ENCODE results near the gene CACNA2D2.

The CACNA2D2 gene

DNA sequence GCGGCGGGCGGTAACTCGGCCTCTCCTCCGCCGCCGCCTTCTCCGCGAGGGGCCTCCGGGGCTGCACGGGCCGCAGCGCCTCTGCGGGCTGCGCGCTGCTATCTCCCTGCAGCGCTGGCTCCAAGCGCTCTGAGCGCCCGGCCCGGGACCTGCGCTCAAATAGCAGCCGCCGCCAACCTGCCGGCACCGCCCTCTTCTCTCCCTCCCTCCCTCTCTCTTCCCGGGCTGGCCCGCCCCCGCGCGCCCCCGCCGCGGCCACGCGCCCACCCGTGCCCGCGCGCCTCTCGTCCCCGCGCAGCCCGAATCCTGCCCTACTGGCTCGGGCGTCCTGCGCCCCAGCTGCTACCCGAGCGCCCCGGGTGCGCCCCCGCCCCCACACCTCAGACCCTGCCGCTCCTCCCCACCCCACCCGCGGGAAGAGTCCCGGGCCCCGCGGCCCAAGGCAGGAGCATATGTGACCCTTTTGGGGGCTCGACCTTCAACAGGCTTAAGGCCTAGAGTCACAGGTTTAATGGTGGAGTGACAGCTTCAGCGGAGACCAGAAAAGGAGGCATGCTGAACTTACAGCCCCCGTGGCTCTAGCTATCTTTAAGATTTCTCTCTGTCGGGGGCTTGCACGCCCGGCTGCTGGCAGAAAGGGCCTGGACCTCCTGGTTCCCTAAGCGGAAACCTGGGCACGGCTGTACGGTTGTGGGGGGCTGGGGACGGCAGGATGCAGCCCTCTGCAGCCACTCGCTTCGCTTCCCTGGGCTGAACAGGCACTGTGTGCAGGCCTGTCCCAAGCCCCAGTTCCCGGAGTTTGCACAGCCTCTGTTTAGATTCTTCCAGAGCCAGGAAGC, at the start of gene CACNA2D2:
Gene CACNA2D2 (minus strand): TSS at position 131 of the 839 bp plus-strand sequence. CDS start 211 bp downstream, outside the sequence.
- peak; percentile 41 for DNase-seq

DNA sequence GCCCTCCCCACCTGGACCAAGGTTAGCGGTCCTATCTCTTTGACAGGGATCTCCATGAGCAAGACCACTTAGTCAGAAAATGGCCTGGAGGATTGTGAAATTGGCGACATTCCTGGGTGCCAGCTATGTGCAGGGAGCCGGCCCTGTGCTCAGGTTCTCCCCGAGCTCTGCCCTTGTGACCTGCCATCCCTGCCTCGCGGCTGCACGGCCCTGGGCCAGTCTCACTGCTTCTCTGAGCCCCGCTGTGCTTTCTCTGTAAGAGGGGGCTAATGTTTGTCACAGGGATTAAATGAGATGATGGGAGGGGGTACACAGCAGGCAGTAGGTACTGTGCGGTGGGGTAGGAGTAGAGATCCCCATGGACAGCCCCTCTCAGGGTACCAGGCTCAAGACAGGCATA, 49.2 kb upstream of the CACNA2D2 start:
- DNase-seq: no peak

DNA sequence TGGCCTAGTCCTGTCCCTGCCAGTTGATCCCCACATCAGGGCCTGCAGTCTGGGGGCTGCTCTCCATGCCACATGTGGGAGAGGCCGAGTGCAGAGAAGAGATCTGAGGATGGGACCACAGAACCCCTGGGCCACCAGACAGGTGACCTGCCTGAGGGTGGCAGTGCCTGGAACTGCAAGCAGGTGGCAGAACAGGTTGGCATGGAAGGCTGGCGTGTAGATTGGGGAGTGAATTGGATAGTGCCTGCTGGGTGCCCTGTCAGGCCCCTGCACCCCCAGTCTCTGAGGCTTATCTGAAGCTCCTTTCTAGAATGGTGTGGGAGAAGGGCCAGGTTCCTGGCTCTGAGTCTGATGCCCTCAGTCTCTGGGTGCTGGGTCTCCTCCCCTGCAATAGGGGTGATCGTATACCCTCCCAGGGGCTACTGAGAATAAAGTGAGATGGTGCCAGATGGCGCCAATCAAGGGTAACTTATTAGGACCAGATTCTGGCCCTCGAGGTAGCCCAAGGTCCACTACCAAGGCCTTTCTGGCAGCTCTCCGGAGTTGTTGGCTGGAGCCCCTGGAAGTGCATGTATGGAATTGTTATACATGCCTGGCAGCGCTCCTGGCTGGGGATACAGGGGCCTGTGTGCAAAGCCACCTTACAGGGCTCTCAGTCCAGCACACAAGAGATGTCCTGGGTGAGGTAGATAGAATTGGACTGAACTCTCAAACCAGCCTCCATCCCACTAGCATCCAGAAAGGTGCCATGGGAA, 48.4 kb upstream of the CACNA2D2 start:
- DNase-seq: peak; percentile 3

- DNase-seq: no peak
Measured at GRCh38 chr3:50551054-50551659, 47.7 kb upstream of the CACNA2D2 start.

DNA sequence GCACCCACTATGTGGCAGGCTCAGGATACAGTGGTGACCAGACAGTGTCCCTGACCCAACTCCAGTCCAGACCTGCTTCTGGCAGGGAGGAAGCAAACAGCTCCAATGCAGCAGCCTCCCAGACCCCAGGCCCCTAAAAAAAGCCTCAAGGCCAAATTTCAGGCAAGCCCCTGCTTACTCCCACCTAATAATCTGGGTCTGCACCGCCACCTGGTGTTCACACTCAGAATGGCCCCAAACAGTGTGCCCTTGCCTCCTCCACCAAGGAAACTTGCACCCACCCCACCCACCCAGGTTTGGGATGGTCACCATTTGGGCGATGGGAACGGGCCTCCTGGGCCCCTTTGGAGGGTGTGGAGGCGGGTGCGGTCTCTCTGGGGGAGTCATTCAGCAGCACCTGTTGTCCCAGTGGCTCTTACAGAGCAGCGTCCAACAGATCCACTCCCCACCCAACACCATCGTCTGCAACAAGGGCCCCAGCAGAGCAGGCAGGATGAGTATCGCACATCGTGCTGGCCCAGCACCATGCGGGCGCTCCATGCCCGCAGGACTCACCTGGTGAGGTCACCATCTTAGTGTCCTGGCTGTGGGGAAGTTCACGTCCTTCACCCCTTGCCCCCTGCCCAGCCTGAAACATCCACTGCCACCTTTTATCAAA, 46.8 kb upstream of the CACNA2D2 start:
- DNase-seq: peak; percentile 68

DNA sequence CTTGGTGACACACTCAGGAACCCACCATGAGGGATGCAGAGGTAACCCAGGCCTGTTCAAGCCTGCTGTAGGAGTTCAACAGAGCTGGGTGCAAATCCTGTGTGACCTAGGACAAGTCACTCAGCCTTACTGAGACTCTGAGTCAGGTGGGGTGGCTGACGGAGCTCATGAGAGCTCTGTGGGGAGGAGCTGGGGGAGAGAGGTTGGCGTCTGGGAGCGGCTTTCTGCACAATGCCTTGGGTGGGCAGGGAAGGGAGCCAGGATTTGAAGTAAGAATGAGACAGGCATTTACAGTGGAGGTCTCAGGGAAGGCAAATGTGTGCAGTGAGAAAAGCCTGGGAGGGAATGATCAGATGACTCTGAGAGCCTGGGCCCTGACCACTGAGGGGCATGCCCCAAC, 45.8 kb upstream of the CACNA2D2 start:
- no peak for DNase-seq

GRCh38 chr3:50545781-50546180, 42.3 kb upstream of the CACNA2D2 start:
- no peak for DNase-seq

DNA sequence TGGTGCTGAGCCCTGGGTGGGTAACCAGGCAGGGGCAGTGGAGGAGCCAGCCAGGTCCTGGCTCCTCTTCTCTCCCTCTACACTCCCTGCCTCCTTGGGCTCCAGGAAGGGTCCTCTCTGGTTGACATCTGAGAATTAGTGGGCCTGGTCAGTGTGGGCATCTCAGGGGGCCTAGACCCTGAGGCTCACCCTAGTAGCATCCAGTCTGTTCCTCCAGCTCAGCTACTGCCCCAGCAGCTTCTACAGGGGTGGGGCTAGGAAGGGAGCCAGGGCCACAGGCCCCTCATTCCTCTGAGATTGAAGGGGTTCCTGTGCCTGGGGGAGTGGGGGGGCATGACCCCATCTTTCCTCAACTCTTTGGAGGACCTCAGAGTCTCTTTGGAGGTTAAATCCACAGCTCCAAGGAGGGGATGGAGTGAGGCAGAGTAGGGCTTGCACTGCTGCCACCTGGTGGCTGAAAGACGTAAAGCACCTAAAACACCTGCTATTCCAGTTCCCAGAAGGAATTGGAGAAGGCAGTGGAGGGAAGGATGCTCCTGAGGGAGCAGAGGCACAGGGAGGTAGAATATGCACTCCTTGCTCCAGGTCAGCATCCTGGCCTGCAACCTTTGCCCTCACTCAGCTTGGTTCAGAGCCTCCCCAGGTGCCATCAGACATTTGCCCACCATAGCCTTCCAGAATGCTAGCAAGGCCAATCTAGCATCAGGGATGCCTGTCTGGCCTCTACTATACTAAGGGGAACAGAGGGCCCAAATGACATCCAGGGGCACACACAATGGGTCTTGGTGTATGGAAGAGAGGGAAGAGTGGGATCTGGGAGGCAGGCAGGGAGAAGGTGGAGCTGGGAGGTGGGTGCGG, 39.0 kb upstream of the CACNA2D2 start:
- peak; percentile 68 for DNase-seq

DNA sequence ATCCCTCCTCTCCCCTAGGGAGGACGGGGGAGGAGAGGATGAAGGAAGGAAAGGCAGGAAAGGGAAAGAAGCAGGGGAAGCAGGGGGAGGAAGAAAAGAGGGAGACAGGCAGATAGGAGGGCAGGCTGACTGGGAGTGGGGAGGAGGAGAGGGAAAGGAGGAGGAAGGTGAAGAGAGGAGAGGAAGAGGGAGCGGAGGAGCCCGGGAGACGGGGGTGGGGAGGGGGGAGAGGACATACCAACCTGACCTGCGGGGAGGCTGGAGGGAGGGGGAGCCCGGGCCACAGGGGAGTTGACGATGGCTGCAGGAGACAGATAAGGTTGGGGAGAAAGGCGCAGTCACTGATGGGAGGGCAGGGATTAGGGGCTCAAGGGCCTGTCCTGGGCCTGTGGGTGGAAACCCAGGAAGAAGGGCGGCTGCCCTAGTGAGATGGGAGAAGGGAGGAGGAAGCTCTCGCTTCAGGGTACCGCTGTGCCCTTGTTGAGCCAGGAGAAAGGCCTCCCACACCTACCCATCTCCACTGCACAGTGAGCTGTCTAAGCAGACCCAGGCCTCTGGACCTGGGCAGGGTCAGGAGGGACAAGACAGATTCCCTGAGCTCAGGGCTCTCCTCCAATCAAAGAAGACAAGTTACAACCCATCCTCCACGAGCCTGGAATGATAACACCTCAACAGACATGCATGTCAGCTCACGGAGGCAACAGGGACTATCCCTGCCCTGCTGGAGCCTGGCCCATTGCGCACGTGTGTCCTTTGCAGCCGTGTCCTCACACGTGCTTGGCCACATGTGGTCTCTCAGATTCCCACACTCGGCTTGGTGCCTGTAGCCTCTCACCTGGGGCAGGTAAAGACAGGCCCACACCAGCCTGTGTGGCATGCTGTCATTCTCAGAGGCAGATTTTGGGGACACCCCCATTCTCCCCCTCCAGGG, 36.2 kb upstream of the CACNA2D2 start:
- no peak for DNase-seq

GRCh38 chr3:50537421-50538129, 34.1 kb upstream of the CACNA2D2 start:
- no peak for DNase-seq

- no peak for DNase-seq
Measured at GRCh38 chr3:50536471-50537180, 33.2 kb upstream of the CACNA2D2 start.

- DNase-seq: no peak
Measured at GRCh38 chr3:50534681-50535330, 31.4 kb upstream of the CACNA2D2 start.

- DNase-seq: no peak
Measured at GRCh38 chr3:50533807-50534461, 30.5 kb upstream of the CACNA2D2 start.

GRCh38 chr3:50533316-50533715, 29.9 kb upstream of the CACNA2D2 start:
- no peak for DNase-seq

GRCh38 chr3:50532062-50532705, 28.8 kb upstream of the CACNA2D2 start:
- no peak for DNase-seq

DNA sequence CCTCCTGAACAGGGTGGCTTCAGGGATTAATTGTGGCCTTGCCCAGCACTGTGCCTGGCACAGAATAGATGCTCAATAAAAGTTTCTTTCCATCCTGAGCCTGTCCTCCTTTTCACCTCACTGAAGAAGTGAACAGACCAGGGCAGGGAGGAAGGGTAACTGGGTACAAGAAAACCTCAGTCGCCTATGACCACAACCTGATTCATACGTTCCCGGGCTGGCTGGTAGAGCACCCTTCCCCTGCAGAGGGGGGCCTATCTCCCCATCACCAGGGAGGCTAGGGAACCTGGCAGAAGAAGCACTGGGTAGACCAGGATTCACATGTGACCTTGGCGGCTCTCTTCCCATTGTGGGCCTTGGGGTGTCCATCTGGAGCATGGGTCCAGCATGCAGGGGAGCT, 27.8 kb upstream of the CACNA2D2 start:
- no peak for DNase-seq

DNA sequence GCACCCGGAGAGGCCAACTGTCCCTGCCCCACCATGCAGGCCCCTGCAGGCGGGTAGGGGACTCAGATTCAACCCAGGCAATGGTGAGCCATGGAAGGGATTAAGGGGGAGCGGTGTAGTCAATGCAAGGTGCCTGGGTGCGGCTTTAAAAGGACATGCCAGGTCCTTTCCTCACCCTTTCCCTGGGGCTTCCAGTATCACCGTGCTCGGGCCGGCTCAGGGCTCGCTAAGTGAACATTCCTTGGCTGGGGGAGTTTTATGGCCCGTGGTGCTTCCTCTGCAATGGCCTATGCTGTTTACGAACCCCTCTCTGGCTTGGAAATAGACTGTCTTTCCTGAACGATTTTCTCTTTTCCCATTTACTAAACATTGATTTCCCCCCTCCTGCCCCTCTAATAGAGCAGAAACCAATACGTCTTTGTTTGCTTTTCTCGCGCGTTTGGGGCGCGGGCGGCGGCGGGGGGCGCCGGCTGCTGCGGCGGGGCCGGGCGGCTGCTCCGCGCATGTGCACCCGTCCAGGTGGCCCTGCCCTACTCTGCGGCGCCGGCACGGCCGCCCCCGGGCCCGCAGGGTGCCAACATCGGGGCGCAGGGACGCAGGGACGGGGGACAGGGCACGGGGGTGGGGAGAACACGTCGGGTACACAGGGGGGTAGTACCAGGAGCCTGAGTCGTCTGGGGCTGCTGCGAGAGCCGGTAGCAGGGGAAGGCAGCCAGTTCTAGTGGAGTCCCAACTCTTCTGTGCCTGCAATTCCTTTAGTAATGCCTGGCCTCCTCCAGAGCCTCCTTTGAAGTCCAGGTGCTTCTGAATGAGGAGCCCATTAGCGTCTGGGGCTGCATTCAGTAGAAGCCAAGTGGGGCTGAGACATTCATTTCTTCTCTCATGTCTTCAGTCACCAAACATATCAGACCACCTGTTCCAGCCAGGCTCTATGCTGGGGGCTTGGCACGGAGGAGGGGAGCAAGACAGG, 26.9 kb upstream of the CACNA2D2 start:
- no peak for DNase-seq

Measured in activated CD4-positive, alpha-beta T cell treated with anti-CD3 and anti-CD28 coated beads, Interleukin-2, Interleukin-6, amounts not matched to agents 100 ng/mL and 50 ng/mL, durations not matched to agents 16 hours and 8 hours (primary cell).